Endothelial cell of umbilical vein (primary cell): ENCODE measurements around the gene TBC1D23. TPM values are rescaled to one million over a fixed set of nuclear protein-coding genes. Genes with fewer than 3 reads are reported as not detected.

ENCODE experiments used
- BruUV-seq: library from RNA; stranded (reverse); fragments of 400-500 nt; replicated peaks from 2 replicates; lab custom pipeline; 2021; lab: Mats Ljungman, UMichigan
- CTCF ChIA-PET: fragments of 300-600, 350-600 bp; sonication (Branson Sonifier 250); formaldehyde crosslinking; loops from one replicate; lab custom pipeline; 2021; ENCODE audit warnings: antibody characterized with exemption, inconsistent platforms; lab: Charles Lee
- POLR2A ChIA-PET: fragments of 300-600, 350-600 bp; sonication (Branson Sonifier 250); formaldehyde crosslinking; loops from one replicate; lab custom pipeline; 2021; ENCODE audit warnings: antibody characterized with exemption, inconsistent platforms; lab: Charles Lee
- DNase-seq: peaks from one replicate; pipeline ENCODE4 v3.0.0-alpha.2; 2011; ENCODE audit warnings: low read depth, low spot score
- FAIRE-seq: peaks from 2 replicates; lab custom pipeline; 2011; peaks lifted over from hg19 to GRCh38; lab: Jason Lieb, UNC
- H2AFZ ChIP-seq: 2 replicates; pipeline ENCODE4 v1.6.0; 2012; ENCODE audit warnings: low read depth, low read length, control low read depth, inconsistent platforms
- H3K27ac ChIP-seq: 2 replicates; pipeline ENCODE4 v1.5.1; 2011; ENCODE audit warnings: low read depth, mild to moderate bottlenecking, control low read depth, low read length, moderate library complexity; ENCODE audit not compliant: insufficient read depth
- H3K27me3 ChIP-seq, 2 experiments: 2 replicates each; pipeline versions ENCODE4 v1.6.0 to v1.6.1; 2011; ENCODE audit warnings: low read length in 2 of 2, mixed read lengths in 1 of 2; ENCODE audit not compliant: control insufficient read depth in 2 of 2, insufficient read depth in 2 of 2
- H3K36me3 ChIP-seq, 2 experiments: 2 replicates in 1 of 2; 3 replicates in 1 of 2; pipeline ENCODE4 v1.5.1; 2011; ENCODE audit warnings: low read length in 2 of 2, mild to moderate bottlenecking in 1 of 2, moderate library complexity in 1 of 2; ENCODE audit not compliant: control insufficient read depth in 2 of 2, insufficient read depth in 2 of 2; ENCODE audit errors: extremely low read depth in 1 of 2
- H3K4me1 ChIP-seq: 3 replicates; pipeline ENCODE4 v1.5.1; 2011; ENCODE audit warnings: mild to moderate bottlenecking, low read length; ENCODE audit not compliant: control insufficient read depth, insufficient read depth; ENCODE audit errors: extremely low read depth
- H3K4me2 ChIP-seq: 2 replicates; pipeline ENCODE4 v1.6.1; 2011; ENCODE audit warnings: low read length, control low read depth, mixed read lengths; ENCODE audit not compliant: insufficient read depth
- H3K4me3 ChIP-seq, 3 experiments: fragments of 200-600 bp in 1 of 3; sonication (generic), shearing (Covaris generic) in 1 of 3; replicated peaks in 1 of 3; 2 replicates each; pipeline ENCODE4 v1.5.1; 2011 to 2016; ENCODE audit warnings: control low read depth in 3 of 3, low read length in 3 of 3, mild to moderate bottlenecking in 2 of 3, inconsistent platforms in 1 of 3, low read depth in 1 of 3, moderate library complexity in 1 of 3; ENCODE audit not compliant: insufficient read depth in 1 of 3
- H3K79me2 ChIP-seq: 2 replicates; pipeline ENCODE4 v1.6.0; 2012; ENCODE audit warnings: low read length, inconsistent platforms; ENCODE audit not compliant: control insufficient read depth, insufficient read depth
- H3K9ac ChIP-seq: replicated peaks from 2 replicates; pipeline ENCODE3; 2011; ENCODE audit warnings: low read length, control low read depth; ENCODE audit not compliant: insufficient read depth; ENCODE audit errors: extremely low read depth
- H3K9me1 ChIP-seq: replicated peaks from 3 replicates; pipeline ENCODE4 v1.6.0; 2011; ENCODE audit warnings: mild to moderate bottlenecking, low read length; ENCODE audit not compliant: control insufficient read depth, insufficient read depth; ENCODE audit errors: extremely low read depth
- H3K9me3 ChIP-seq: replicated peaks from 2 replicates; pipeline ENCODE4 v1.5.1; 2012; ENCODE audit warnings: low read length, inconsistent platforms; ENCODE audit not compliant: control insufficient read depth, insufficient read depth
- H4K20me1 ChIP-seq: replicated peaks from 2 replicates; pipeline ENCODE3; 2011; ENCODE audit warnings: mild to moderate bottlenecking, low read length; ENCODE audit not compliant: control insufficient read depth, insufficient read depth; ENCODE audit errors: extremely low read depth
- EZH2 ChIP-seq: IDR thresholded peaks from 2 replicates; pipeline ENCODE4 v1.6.1; 2012; ENCODE audit warnings: borderline replicate concordance, low read depth, mild to moderate bottlenecking, moderate library complexity, low read length, inconsistent platforms; ENCODE audit not compliant: severe bottlenecking
- FOS ChIP-seq: IDR thresholded peaks from 2 replicates; pipeline ENCODE4 v1.6.1; 2011; ENCODE audit warnings: mild to moderate bottlenecking, low read length, moderate library complexity, borderline replicate concordance; ENCODE audit not compliant: insufficient read depth
- GATA2 ChIP-seq: IDR thresholded peaks from 2 replicates; pipeline ENCODE4 v1.7.0; 2011; ENCODE audit warnings: low read depth, mild to moderate bottlenecking, moderate library complexity, mixed read lengths, low read length; ENCODE audit not compliant: insufficient read length, insufficient read depth
- JUN ChIP-seq: IDR thresholded peaks from 2 replicates; pipeline ENCODE4 v1.6.1; 2011; ENCODE audit warnings: borderline replicate concordance, low read depth; ENCODE audit not compliant: insufficient read length, insufficient read depth
- MYC ChIP-seq: IDR thresholded peaks from one replicate; pipeline ENCODE4 v1.6.1; 2011; ENCODE audit warnings: mild to moderate bottlenecking, low read depth, low read length
- POLR2A ChIP-seq: IDR thresholded peaks from 2 replicates; pipeline ENCODE4 v1.6.1; 2012; ENCODE audit warnings: low read depth, mild to moderate bottlenecking, control low read depth, low read length
- POLR2AphosphoS5 ChIP-seq: IDR thresholded peaks from 2 replicates; pipeline ENCODE4 v1.6.1; 2012; ENCODE audit warnings: low read depth, mild to moderate bottlenecking, control low read depth, low read length, moderate library complexity; ENCODE audit not compliant: insufficient read depth
- dilution Hi-C: fragments of 300-500 bp; cut with MboI; formaldehyde crosslinking; loops from one replicate; pipeline ENCODE4 v1.15.0; 2019; ENCODE audit warnings: low sequenced_read_pairs; ENCODE audit not compliant: extremely low pct_ligation_motif_present
- intact Hi-C: fragments of 100-400 bp; cut with micrococcal nuclease; formaldehyde crosslinking; loops from one replicate; pipeline ENCODE4 v1.10.0; 2022
- polyA plus RNA-seq, 4 experiments: library from polyadenylated mRNA; depleted of rRNA in 3 of 4; stranded (reverse) in 3 of 4; unstranded in 1 of 4; fragments of >200 nt; gene quantifications; 2 replicates each; pipeline versions ENCODE4 v1.2.1 to v1.2.3, GENCODE V29; 2011 to 2012; ENCODE audit warnings: missing spikeins in 1 of 4
- total RNA-seq: library from RNA; stranded (reverse); gene quantifications from 2 replicates; pipeline ENCODE4 v1.2.3, GENCODE V29; 2021
- TF ChIP-seq, protein P1 (sequence below): IDR thresholded peaks from 2 replicates; pipeline ENCODE4 v1.6.1; 2011; ENCODE audit not compliant: insufficient read depth, insufficient read length
- TF ChIP-seq, protein P2 (sequence below), 2 donors: IDR thresholded peaks; 1 replicate in 1 of 2; 2 replicates in 1 of 2; pipeline ENCODE4 v1.5.1; 2011; ENCODE audit warnings: low read length in 2 of 2, mild to moderate bottlenecking in 2 of 2, moderate library complexity in 2 of 2, control low read depth in 1 of 2, inconsistent platforms in 1 of 2, low read depth in 1 of 2; ENCODE audit not compliant: insufficient read depth in 1 of 2; ENCODE audit errors: extremely low read depth in 1 of 2

TBC1D23 gene
- total and polyA plus RNA-seq, 2 donors (not counting 3 experiments of a cell fraction or from before 2014, with no cell fraction given), result 10.3 to 34.8 TPM

DNA sequence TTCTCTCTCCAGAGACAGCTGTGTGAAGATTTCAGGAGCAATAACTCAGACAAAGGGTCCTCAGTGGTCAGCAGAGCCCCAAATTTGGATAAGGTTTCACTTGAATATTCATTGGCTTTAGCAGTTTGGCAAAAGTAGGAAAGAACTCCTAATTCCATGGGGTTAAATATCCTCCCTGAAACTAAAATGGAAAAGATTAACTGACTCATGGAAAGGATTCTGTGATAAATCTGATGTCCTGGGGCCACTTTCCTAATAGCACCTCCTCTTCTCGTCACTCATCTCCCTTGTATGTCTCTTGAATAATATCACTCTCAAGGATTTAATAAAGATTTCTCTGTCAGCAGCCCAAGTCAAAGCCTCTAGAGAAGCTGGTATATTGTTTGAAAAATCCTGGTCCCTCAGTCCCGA lies 33.3 kb upstream of the TBC1D23 start:
- Histone ChIP-seq H3K4me1 (no peaks in the 10 kb centered on the region), H4K20me1 (no peaks in the 10 kb centered on the region), H3K79me2 (no peaks in the 10 kb centered on the region), H3K9ac (no peak overlapping the region), H3K27me3 (no peaks in the 10 kb centered on the region), H3K36me3 (no peaks in the 10 kb centered on the region), H3K9me1 (no peaks in the 10 kb centered on the region), H3K4me2 (no peak overlapping the region), H3K9me3 (no peaks in the 10 kb centered on the region), H3K4me3 (no peak overlapping the region), H2AFZ (no peak overlapping the region), H3K27ac (no peak overlapping the region)
- no peak for TF ChIP-seq FOS
- TF ChIP-seq JUN, result no peak
- no peak for TF ChIP-seq GATA2
- CTCF ChIA-PET, result interaction anchor here (0.9 kb wide), 1 partner anchor 368 kb away, joined by 3 read pairs; no protein-coding TSS in a partner anchor
- DNase-seq (no peak), FAIRE-seq (no peak)
- POLR2A ChIA-PET, result no interaction called here
- dilution Hi-C loops, result no loop called here
- intact Hi-C loops, result no loop called here
- no TSS peak for BruUV-seq

DNA sequence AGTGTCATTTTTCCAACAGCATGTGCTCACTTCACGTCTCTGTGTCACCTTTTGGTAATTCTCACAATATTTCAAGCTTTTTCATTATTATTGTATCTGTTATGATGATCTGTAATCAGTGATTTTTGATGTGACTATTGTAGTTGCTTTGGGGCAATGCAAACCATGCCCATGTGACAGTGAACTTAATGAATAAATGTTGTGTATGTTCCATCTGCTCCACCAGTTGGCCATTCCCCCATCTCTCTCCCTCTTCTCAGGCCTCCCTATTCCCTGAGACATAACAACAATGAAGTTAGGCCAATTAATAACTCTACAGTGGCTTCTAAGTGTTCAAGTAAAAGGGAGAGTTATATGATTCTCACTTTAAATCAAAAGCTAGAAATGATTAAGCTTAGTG lies 32.5 kb upstream of the TBC1D23 start:
- Histone ChIP-seq H3K36me3 (no peaks in the 10 kb centered on the region), H3K9me1 (no peaks in the 10 kb centered on the region), H3K27ac (no peak overlapping the region), H4K20me1 (no peaks in the 10 kb centered on the region), H3K4me2 (no peak overlapping the region), H3K9me3 (no peaks in the 10 kb centered on the region), H2AFZ (no peak overlapping the region), H3K9ac (no peak overlapping the region), H3K79me2 (no peaks in the 10 kb centered on the region), H3K4me1 (no peaks in the 10 kb centered on the region), H3K27me3 (no peaks in the 10 kb centered on the region), H3K4me3 (no peak overlapping the region)
- no TSS peak for BruUV-seq
- ChIA-PET POLR2A (no interaction called here), CTCF (interaction anchor here (0.7 to 1.1 kb wide), 2 partner anchors 10 to 106 kb away, joined by 3 read pairs; no protein-coding TSS in a partner anchor)
- dilution Hi-C loops, result no loop called here
- TF ChIP-seq MYC (no peak), POLR2AphosphoS5 (no peak), JUN (no peak), POLR2A (no peak), EZH2 (no peak), GATA2 (no peak), FOS (no peak)
- TF ChIP-seq, protein P1, sequence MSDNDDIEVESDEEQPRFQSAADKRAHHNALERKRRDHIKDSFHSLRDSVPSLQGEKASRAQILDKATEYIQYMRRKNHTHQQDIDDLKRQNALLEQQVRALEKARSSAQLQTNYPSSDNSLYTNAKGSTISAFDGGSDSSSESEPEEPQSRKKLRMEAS, result no peak
- TF ChIP-seq, protein P2, sequence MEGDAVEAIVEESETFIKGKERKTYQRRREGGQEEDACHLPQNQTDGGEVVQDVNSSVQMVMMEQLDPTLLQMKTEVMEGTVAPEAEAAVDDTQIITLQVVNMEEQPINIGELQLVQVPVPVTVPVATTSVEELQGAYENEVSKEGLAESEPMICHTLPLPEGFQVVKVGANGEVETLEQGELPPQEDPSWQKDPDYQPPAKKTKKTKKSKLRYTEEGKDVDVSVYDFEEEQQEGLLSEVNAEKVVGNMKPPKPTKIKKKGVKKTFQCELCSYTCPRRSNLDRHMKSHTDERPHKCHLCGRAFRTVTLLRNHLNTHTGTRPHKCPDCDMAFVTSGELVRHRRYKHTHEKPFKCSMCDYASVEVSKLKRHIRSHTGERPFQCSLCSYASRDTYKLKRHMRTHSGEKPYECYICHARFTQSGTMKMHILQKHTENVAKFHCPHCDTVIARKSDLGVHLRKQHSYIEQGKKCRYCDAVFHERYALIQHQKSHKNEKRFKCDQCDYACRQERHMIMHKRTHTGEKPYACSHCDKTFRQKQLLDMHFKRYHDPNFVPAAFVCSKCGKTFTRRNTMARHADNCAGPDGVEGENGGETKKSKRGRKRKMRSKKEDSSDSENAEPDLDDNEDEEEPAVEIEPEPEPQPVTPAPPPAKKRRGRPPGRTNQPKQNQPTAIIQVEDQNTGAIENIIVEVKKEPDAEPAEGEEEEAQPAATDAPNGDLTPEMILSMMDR (IDR thresholded peaks at IDR 0.05; ENCODE audit: extremely low read depth in 1 of 2, insufficient read depth in 1 of 2, low read depth in 1 of 2, low read length in 2 of 2), result no peak
- DNase-seq (no peak), FAIRE-seq (no peak)
- intact Hi-C loops, result no loop called here
